C4-2B (cell line): ENCODE data around the gene SPINK4.

Source experiments
- CTCF ChIP-seq: fragments of 450-650 bp; conservative IDR thresholded peaks from 2 replicates; pipeline ENCODE4 v1.5.1; 2017; ENCODE audit warnings: mild to moderate bottlenecking
- ZFX ChIP-seq: fragments of 450-650 bp; IDR thresholded peaks from 2 replicates; pipeline ENCODE4 v1.6.1; 2017

GRCh38 chr9:33254211-33254610, 14.2 kb downstream of the SPINK4 start:
- TF ChIP-seq CTCF (no peak), ZFX (no peak)
